Liver (tissue), 9 donors: ENCODE data around the gene PRPF40A. TPM values are rescaled to one million over a fixed set of nuclear protein-coding genes. Genes with fewer than 3 reads are reported as not detected.

ENCODE experiments used
- DNase-seq: peaks from one replicate; pipeline ENCODE4 v3.0.0-alpha.2; 2017; ENCODE audit warnings: low spot score
- H3K27ac ChIP-seq, 2 donors: one replicate each; pipeline ENCODE4 v1.7.0; 2013; ENCODE audit warnings: inconsistent platforms in 2 of 2, low read length in 2 of 2, control low read depth in 1 of 2, low read depth in 1 of 2, mild to moderate bottlenecking in 1 of 2
- H3K27me3 ChIP-seq, 4 donors: one replicate each; pipeline versions ENCODE4 v1.6.1 to v1.7.0; 2013; ENCODE audit warnings: low read length in 3 of 4, inconsistent platforms in 1 of 4, mild to moderate bottlenecking in 1 of 4, moderate library complexity in 1 of 4; ENCODE audit not compliant: control insufficient read depth in 4 of 4, insufficient read depth in 4 of 4
- H3K36me3 ChIP-seq, 4 donors: one replicate each; pipeline versions ENCODE4 v1.6.1 to v1.7.0; 2013; ENCODE audit warnings: low read length in 3 of 4, mild to moderate bottlenecking in 3 of 4, low read depth in 1 of 4, moderate library complexity in 1 of 4; ENCODE audit not compliant: control insufficient read depth in 4 of 4, insufficient read depth in 3 of 4
- H3K4me1 ChIP-seq, 4 donors: one replicate each; pipeline versions ENCODE4 v1.6.1 to v1.7.0; 2013; ENCODE audit warnings: low read length in 3 of 4, mild to moderate bottlenecking in 3 of 4, moderate library complexity in 1 of 4; ENCODE audit not compliant: control insufficient read depth in 4 of 4, insufficient read depth in 4 of 4
- H3K4me3 ChIP-seq, 3 donors: one replicate each; pipeline versions ENCODE4 v1.6.1 to v1.7.0; 2013; ENCODE audit warnings: low read length in 3 of 3, control low read depth in 1 of 3, low read depth in 1 of 3, mild to moderate bottlenecking in 1 of 3
- H3K9ac ChIP-seq, 2 donors: one replicate each; pipeline ENCODE4 v1.7.0; 2013; ENCODE audit warnings: low read length in 2 of 2, mild to moderate bottlenecking in 2 of 2, moderate library complexity in 2 of 2, control low read depth in 1 of 2, low read depth in 1 of 2
- H3K9me3 ChIP-seq, 4 donors: one replicate each; pipeline versions ENCODE4 v1.6.1 to v1.7.0; 2013; ENCODE audit warnings: low read length in 3 of 4; ENCODE audit not compliant: control insufficient read depth in 4 of 4
- ATF3 ChIP-seq: IDR thresholded peaks from 2 replicates; pipeline ENCODE4 v1.6.1; 2016; ENCODE audit warnings: antibody characterized with exemption
- CTCF ChIP-seq: fragments of 150-350 bp; IDR thresholded peaks from 2 replicates; pipeline ENCODE4 v1.5.1; 2017; ENCODE audit warnings: improper control_type of control experiment, low read depth, low read length; ENCODE audit not compliant: missing input control
- EGR1 ChIP-seq, 2 donors: IDR thresholded peaks; 2 replicates each; pipeline ENCODE4 v1.6.1; 2016 to 2018; ENCODE audit warnings: antibody characterized with exemption in 2 of 2, low read depth in 2 of 2
- FOXA1 ChIP-seq: IDR thresholded peaks from 2 replicates; pipeline ENCODE4 v1.6.1; 2016; ENCODE audit warnings: antibody characterized with exemption
- FOXA2 ChIP-seq: IDR thresholded peaks from 2 replicates; pipeline ENCODE4 v1.6.1; 2016; ENCODE audit warnings: antibody characterized with exemption
- GABPA ChIP-seq, 2 donors: IDR thresholded peaks in 1 of 2; conservative IDR thresholded peaks in 1 of 2; 2 replicates each; pipeline ENCODE4 v1.6.1; 2016; ENCODE audit warnings: antibody characterized with exemption in 2 of 2, mild to moderate bottlenecking in 1 of 2, moderate library complexity in 1 of 2
- HNF4A ChIP-seq, 2 donors: conservative IDR thresholded peaks; 2 replicates each; pipeline ENCODE4 v1.6.1; 2016; ENCODE audit warnings: antibody characterized with exemption in 2 of 2, mild to moderate bottlenecking in 2 of 2
- HNF4G ChIP-seq: IDR thresholded peaks from 2 replicates; pipeline ENCODE4 v1.6.1; 2016; ENCODE audit warnings: antibody characterized with exemption
- JUND ChIP-seq, 2 donors: IDR thresholded peaks; 2 replicates each; pipeline ENCODE4 v1.6.1; 2016; ENCODE audit warnings: antibody characterized with exemption in 2 of 2
- MAX ChIP-seq: IDR thresholded peaks from 2 replicates; pipeline ENCODE4 v1.6.1; 2016; ENCODE audit warnings: antibody characterized with exemption
- NR2F2 ChIP-seq: IDR thresholded peaks from 2 replicates; pipeline ENCODE4 v1.6.1; 2016; ENCODE audit warnings: antibody characterized with exemption
- RAD21 ChIP-seq, 2 donors: IDR thresholded peaks; 2 replicates each; pipeline ENCODE4 v1.6.1; 2016; ENCODE audit warnings: antibody characterized with exemption in 2 of 2, mild to moderate bottlenecking in 2 of 2
- REST ChIP-seq: IDR thresholded peaks from 2 replicates; pipeline ENCODE4 v1.6.1; 2016; ENCODE audit warnings: antibody characterized with exemption, mild to moderate bottlenecking
- RXRA ChIP-seq, 2 donors: IDR thresholded peaks; 2 replicates each; pipeline ENCODE4 v1.6.1; 2017 to 2018; ENCODE audit warnings: antibody characterized with exemption in 2 of 2, mild to moderate bottlenecking in 1 of 2
- SP1 ChIP-seq: IDR thresholded peaks from 2 replicates; pipeline ENCODE4 v1.6.1; 2018; ENCODE audit warnings: antibody characterized with exemption, mild to moderate bottlenecking
- TAF1 ChIP-seq: conservative IDR thresholded peaks from 2 replicates; pipeline ENCODE4 v1.6.1; 2016; ENCODE audit warnings: antibody characterized with exemption, mild to moderate bottlenecking
- YY1 ChIP-seq: IDR thresholded peaks from 2 replicates; pipeline ENCODE4 v1.6.1; 2016; ENCODE audit warnings: antibody characterized with exemption, mild to moderate bottlenecking
- ZBTB33 ChIP-seq: IDR thresholded peaks from 2 replicates; pipeline ENCODE4 v1.6.1; 2016; ENCODE audit warnings: antibody characterized with exemption
- WGBS: extraction: QIAGEN DNeasy Blood & Tissue Kit; methylation state at CpG from one replicate; pipeline ENCODE4 v1.1.7; 2013; 5-methylcytosine and 5-hydroxymethylcytosine counted together
- polyA plus RNA-seq, 2 donors: library from polyadenylated mRNA; stranded (reverse) in 1 of 2; unstranded in 1 of 2; fragments of 200-250 nt in 1 of 2; fragments of >200 nt in 1 of 2; fragmentation: Nextera tagmentation in 1 of 2; extraction: Ambion mirVana in 1 of 2; gene quantifications; one replicate each; pipeline versions ENCODE4 v1.2.1 to v1.2.3, GENCODE V29; 2013 to 2015
- total RNA-seq, 2 donors: library from RNA; depleted of rRNA; stranded (reverse); fragments of >200 nt; gene quantifications; one replicate each; pipeline ENCODE4 v1.2.3, GENCODE V29; 2014
- donor health status: healthy.
- donor health status: healthy.
- donor health status: healthy.
- donor health status: healthy.
- donor health status: healthy.

The PRPF40A gene
- total and polyA plus RNA-seq, 4 donors = 18.8 to 58.1 (median 53.7) TPM

- 90% methylated on average over 1 of the region's 1 CpG for WGBS
- TF ChIP-seq NR2F2 = no peak
- TF ChIP-seq YY1 = no peak
- TF ChIP-seq JUND (IDR thresholded peaks at IDR 0.05) = no peak
These were observed 59.0 kb downstream of the PRPF40A start for GRCh38 chr2:152658221-152658620.

GRCh38 chr2:152657043-152657442 is 60.2 kb downstream of the PRPF40A start:
- H3K4me1 ChIP-seq = no peaks in the 10 kb centered on the region
- TF ChIP-seq GABPA (IDR thresholded peaks at IDR 0.05 in 1 of 2, conservative IDR thresholded peaks at IDR 0.05 in 1 of 2) (no peak), NR2F2 (no peak), ATF3 (no peak), REST (no peak), RXRA (IDR thresholded peaks at IDR 0.05) (no peak), YY1 (no peak), TAF1 (no peak), HNF4G (no peak), SP1 (no peak), EGR1 (IDR thresholded peaks at IDR 0.05; ENCODE audit: low read depth in 2 of 2) (no peak), FOXA1 (no peak), HNF4A (conservative IDR thresholded peaks at IDR 0.05) (no peak), FOXA2 (no peak), RAD21 (IDR thresholded peaks at IDR 0.05) (no peak), CTCF (no peak), JUND (IDR thresholded peaks at IDR 0.05) (no peak), MAX (no peak), ZBTB33 (no peak)
- H3K4me3 ChIP-seq = no peak overlapping the region
- DNase-seq = no peak
- H3K9me3 ChIP-seq = no peaks in the 10 kb centered on the region
- no peaks in the 10 kb centered on the region for H3K27me3 ChIP-seq
- H3K27ac ChIP-seq = no peak overlapping the region
- H3K9ac ChIP-seq = no peak overlapping the region
- H3K36me3 ChIP-seq = peaks cover 6 to 54% (median 44%) of the 10 kb centered on the region in 4 donors
- 90% methylated on average over 4 of the region's 4 CpGs for WGBS

More at GRCh38 chr2:152658221-152658620, 59.0 kb downstream of the PRPF40A start:
- Histone ChIP-seq H3K4me3 (no peak overlapping the region), H3K27ac (no peak overlapping the region), H3K36me3 (peaks cover 6 to 62% (median 47%) of the 10 kb centered on the region in 4 donors), H3K4me1 (no peaks in the 10 kb centered on the region), H3K9me3 (no peaks in the 10 kb centered on the region), H3K27me3 (no peaks in the 10 kb centered on the region), H3K9ac (no peak overlapping the region)
- no peak for DNase-seq
